ENCODE data around the gene TET3.

DNA sequence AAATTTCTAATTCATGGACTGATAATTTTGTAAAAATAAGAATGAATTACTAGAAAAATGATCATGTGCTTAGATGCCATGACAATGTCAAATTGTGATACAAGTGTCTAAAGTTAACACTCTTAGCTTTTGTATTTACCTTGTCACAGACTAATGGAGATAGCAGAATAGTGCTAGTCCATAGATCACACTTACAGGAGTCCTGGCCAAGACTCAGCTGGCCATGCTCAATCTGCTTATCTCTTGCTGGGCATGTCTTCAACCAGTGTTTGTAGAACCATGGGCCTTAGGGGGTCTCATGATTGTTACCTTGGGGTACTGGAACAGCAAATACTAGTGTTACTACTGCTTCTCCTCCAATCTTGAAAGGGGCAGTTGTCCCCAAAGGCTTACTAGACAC is 44.0 kb downstream of the TET3 start:
- TF ChIP-seq CTCF (IDR thresholded peaks at IDR 0.05; ENCODE audit: low read depth, low read length) (no peak), EZH2phosphoT487 (IDR thresholded peaks at IDR 0.05; ENCODE audit: low read depth) (no peak)

Data from OCI-LY3 (cell line).